ENCODE data around the gene MYO7A. TPM values are rescaled to one million over a fixed set of nuclear protein-coding genes. Genes with fewer than 3 reads are reported as not detected.

Gene MYO7A
- total RNA-seq, 1 donor from 2014 or later = 0.23 TPM

DNA sequence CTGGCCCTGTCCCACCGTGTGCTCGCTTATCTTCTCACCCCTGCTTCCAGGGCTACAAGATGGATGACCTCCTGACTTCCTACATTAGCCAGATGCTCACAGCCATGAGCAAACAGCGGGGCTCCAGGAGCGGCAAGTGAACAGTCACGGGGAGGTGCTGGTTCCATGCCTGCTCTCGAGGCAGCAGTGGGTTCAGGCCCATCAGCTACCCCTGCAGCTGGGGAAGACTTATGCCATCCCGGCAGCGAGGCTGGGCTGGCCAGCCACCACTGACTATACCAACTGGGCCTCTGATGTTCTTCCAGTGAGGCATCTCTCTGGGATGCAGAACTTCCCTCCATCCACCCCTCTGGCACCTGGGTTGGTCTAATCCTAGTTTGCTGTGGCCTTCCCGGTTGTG lies 86.5 kb downstream of the MYO7A start:
- no peak for DNase-seq (ENCODE audit: low read depth)
- TF ChIP-seq, protein P1, sequence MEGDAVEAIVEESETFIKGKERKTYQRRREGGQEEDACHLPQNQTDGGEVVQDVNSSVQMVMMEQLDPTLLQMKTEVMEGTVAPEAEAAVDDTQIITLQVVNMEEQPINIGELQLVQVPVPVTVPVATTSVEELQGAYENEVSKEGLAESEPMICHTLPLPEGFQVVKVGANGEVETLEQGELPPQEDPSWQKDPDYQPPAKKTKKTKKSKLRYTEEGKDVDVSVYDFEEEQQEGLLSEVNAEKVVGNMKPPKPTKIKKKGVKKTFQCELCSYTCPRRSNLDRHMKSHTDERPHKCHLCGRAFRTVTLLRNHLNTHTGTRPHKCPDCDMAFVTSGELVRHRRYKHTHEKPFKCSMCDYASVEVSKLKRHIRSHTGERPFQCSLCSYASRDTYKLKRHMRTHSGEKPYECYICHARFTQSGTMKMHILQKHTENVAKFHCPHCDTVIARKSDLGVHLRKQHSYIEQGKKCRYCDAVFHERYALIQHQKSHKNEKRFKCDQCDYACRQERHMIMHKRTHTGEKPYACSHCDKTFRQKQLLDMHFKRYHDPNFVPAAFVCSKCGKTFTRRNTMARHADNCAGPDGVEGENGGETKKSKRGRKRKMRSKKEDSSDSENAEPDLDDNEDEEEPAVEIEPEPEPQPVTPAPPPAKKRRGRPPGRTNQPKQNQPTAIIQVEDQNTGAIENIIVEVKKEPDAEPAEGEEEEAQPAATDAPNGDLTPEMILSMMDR (conservative IDR thresholded peaks at IDR 0.05; ENCODE audit: low read depth, low read length) = no peak
- H3K4me3 ChIP-seq (ENCODE audit: low read depth, low read length) = no peak overlapping the region

DNA sequence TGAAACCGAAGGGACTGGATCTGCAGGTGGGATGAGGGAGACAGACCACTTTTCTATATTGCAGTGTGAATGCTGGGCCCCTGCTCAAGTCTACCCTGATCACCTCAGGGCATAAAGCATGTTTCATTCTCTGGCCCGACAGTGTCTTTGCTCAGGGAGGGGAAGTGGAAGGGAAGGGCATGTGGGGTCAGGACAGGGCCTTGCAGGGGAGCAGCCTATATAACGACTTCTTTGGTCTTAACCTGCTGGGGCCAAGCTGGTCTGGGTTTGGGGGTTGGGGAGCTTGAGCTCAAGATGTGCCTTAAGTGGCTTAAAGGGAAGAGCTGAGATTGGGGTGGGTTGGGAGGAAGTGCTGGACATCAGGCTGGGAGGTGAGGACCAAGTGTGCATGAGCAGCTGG lies 87.1 kb downstream of the MYO7A start:
- TF ChIP-seq, protein P1 (conservative IDR thresholded peaks at IDR 0.05; ENCODE audit: low read depth, low read length) = no peak
- no peak for DNase-seq (ENCODE audit: low read depth)

DNA sequence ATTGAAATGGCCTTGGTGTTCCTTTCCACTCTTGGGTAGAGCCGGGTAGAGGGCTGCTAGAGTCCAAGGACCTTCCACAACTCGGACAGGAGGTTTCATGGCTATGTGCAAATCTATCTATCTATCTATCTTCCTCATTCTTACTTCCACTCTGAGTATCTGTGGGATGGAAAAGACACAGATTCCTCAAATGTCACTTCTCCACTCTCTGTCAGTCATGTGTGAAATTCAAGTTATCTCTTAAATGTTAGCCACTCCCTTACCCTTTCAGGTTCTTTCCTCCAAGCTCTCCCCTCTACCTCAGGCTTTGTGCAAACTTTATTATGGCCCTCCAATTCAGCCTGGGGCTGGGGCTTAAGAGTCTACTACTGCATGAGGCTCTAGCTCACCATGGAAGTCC lies 89.1 kb downstream of the MYO7A start:
- TF ChIP-seq, protein P1 (conservative IDR thresholded peaks at IDR 0.05; ENCODE audit: low read depth, low read length) = no peak
- no peak for DNase-seq (ENCODE audit: low read depth)
- no peak overlapping the region for H3K4me3 ChIP-seq (ENCODE audit: low read depth, low read length)

More for the DNA sequence above, 87.1 kb downstream of the MYO7A start:
- no peak overlapping the region for H3K4me3 ChIP-seq (ENCODE audit: low read depth, low read length)

DNA sequence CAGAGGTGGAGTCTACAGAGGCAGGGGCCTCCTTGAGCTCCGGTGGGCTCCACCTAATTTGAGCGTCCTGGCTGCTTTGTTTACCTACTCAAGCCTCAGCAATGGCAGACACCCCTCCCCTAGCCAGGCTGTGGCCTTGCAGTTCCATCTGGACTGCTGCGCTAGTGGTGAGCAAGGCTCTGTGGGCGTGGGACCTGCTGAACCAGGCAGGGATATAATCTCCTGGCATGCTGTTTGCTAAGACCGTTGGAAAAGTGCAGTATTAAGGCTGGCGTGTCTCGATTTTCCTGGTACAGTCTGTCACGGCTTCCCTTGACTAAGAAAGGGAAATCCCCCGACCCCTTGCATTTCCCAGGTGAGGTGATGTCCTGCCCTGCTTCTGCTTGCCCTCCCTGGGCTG lies 95.8 kb downstream of the MYO7A start:
- H3K4me3 ChIP-seq (ENCODE audit: low read depth, low read length) = no peak overlapping the region
- TF ChIP-seq, protein P1 (conservative IDR thresholded peaks at IDR 0.05; ENCODE audit: low read depth, low read length) = no peak
- DNase-seq (ENCODE audit: low read depth) = no peak

DNA sequence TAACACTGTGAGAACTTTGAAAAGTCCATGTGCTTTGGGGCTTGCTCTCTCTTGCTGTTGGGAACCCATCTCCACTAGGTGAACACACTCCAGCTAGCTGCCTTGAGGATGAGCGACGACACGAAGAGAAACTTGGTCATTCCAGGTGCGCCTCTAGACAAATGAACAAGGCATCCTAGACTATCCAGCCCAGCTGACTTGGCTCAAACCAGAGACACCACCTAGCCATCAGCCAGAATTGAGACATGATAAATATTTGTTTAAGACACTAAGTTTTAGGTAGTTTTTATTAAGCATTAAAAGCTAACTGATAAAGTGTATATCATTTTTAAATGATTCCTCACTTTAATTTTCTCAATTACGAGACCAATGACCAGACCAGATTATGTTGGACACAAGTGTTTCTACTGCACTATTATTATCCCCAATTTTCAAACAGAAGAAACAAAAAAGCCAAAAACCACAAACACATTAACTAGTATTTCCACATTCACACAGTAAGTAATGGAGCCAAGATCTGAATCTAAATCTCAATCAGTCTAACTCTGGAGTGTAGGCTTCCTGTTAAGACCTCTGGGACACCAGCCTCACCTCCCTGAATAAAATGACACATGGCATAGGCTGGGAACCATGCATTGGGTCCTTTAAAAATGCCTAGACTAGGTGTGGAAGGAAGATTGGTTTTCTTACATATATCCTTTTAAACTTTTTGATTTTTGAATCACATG lies 103.0 kb downstream of the MYO7A start:
- DNase-seq (ENCODE audit: low read depth) = no peak
- H3K4me3 ChIP-seq (ENCODE audit: low read depth, low read length) = no peak overlapping the region
- TF ChIP-seq, protein P1 (conservative IDR thresholded peaks at IDR 0.05; ENCODE audit: low read depth, low read length) = no peak

DNA sequence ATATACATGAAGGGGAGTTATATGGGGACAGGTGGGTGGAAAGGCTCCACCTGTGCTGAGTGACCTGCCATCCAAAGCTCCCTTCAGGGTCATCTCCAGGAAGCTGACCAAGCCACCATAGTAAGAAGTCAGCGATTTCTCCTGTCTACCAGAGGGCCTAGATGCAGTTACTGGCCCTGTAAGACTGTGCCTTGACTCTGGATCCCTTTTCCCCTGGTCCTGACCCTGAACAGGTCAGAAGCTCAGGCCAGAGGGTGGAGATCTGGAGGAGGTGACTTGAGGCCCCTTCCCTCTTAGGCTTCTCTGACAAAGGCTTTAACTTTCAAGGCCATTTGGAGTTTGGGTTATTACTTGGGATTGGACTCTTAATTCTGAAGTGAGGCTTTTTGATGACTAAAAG lies 103.8 kb downstream of the MYO7A start:
- no peak for DNase-seq (ENCODE audit: low read depth)
- TF ChIP-seq, protein P1 (conservative IDR thresholded peaks at IDR 0.05; ENCODE audit: low read depth, low read length) = no peak

DNA sequence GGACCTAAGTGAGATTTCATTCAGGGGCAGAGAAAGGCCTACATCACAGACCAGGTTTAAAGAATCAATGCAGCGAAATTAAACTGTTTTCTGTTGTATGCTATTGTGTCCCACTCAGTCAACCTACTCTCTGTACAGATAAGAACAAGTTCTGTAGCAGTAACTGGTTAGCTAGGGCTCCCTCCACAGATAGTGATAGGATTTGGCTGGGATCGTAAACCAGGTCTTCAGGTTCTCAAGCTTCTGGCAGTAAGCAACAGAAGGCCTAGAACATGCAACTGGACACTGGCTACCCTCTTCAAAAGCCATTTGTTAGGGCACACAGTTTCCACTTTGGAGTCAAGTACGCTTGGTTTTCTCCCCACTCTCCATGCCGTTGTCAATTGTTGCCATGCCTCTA lies 104.2 kb downstream of the MYO7A start:
- DNase-seq (ENCODE audit: low read depth) = no peak
- TF ChIP-seq, protein P1 (conservative IDR thresholded peaks at IDR 0.05; ENCODE audit: low read depth, low read length) = no peak
- H3K4me3 ChIP-seq (ENCODE audit: low read depth, low read length) = no peak overlapping the region

More for the DNA sequence above, 103.8 kb downstream of the MYO7A start:
- H3K4me3 ChIP-seq (ENCODE audit: low read depth, low read length) = no peak overlapping the region

Data from epithelial cell of proximal tubule (primary cell).